ENCODE data around the gene RPL27A.

Gene RPL27A

GRCh38 chr11:8722809-8723208 lies 40.2 kb downstream of the RPL27A start:
- DNase-seq = no peak

- peak; percentile 32 for DNase-seq
Measured at GRCh38 chr11:8723711-8724110, 41.1 kb downstream of the RPL27A start.

- DNase-seq = no peak
Measured at GRCh38 chr11:8724682-8725081, 42.1 kb downstream of the RPL27A start.

- DNase-seq = no peak
Measured at GRCh38 chr11:8726395-8726794, 43.8 kb downstream of the RPL27A start.

GRCh38 chr11:8728563-8728962 lies 46.0 kb downstream of the RPL27A start:
- no peak for DNase-seq

- DNase-seq = no peak
Measured at GRCh38 chr11:8729067-8729466, 46.5 kb downstream of the RPL27A start.

GRCh38 chr11:8729837-8730696 lies 47.5 kb downstream of the RPL27A start:
- DNase-seq = no peak

- DNase-seq = no peak
Measured at GRCh38 chr11:8730697-8731020, 48.1 kb downstream of the RPL27A start.

GRCh38 chr11:8731647-8732323 lies 49.2 kb downstream of the RPL27A start:
- no peak for DNase-seq

- no peak for DNase-seq
Measured at GRCh38 chr11:8732324-8732670, 49.7 kb downstream of the RPL27A start.

GRCh38 chr11:8732748-8733241 lies 50.2 kb downstream of the RPL27A start:
- DNase-seq = no peak

GRCh38 chr11:8733852-8734251 lies 51.3 kb downstream of the RPL27A start:
- peak; percentile 17 for DNase-seq

GRCh38 chr11:8735094-8735493 lies 52.5 kb downstream of the RPL27A start:
- no peak for DNase-seq

GRCh38 chr11:8739309-8739793 lies 56.8 kb downstream of the RPL27A start:
- DNase-seq = no peak
